HG03378 (cell line): ENCODE results near the gene SELENOM.
"Not testable (repeated sequence)": the region's sequence is repeated elsewhere in the genome, so short reads cannot be mapped to it uniquely, and the experiment has no call there.

Experiments used
- ATAC-seq: cut with Tn5 transposase; IDR thresholded peaks from one replicate; pipeline ENCODE4 v1.9.1; 2021; ENCODE audit warnings: mild to moderate bottlenecking, moderate library complexity; ENCODE audit not compliant: unreplicated experiment

Gene SELENOM

DNA sequence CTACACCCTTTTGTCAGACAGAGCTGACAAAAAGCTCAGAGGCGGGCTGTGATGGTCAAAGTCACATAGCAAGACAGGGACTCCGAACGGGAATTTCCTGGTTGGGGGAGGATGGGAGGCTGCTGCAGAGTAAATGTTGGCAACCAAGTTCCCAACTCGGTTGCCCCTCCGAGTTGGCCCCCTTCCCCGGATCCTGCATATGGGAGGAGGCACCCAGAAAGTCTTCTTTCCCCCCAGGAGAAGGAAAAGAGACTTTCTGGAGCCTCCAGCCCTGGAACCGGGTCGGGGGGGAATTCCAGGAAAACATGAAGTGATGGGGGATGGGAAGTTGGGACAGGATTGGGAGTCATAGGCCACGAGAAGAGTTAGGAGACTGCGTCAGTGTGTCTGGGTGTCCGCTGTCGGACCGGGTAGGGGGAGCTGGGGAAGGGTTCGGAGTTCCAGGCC is 614 bp downstream of the SELENOM start:
- ATAC-seq: no peak

DNA sequence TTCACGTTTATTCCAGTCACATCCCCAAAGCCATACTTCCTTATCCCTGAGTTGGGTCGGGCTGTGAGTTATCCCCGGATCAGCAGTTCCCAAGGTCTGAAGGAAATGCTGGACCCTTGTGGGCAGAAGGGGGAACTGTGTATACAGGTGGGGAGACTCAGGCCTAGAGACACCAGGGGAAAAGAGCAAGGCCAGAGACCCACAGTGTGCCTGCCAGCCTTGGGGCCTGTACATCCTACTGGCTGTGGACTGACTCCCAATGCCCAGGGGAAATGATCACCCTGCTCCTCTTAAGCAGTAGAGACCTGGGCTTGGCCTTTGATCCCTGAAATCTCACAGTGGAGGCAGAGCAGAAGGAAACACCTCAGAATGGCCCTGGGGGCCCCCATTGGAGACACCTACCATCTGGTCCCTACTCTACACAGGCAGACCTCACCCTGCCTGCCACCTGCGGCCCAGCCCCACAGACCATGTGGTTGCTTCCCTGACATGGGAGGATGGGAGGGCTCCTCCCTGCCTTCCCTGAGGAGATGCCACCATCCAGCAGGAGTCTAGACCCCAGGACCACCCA is 1.3 kb downstream of the SELENOM start:
- ATAC-seq: no peak

DNA sequence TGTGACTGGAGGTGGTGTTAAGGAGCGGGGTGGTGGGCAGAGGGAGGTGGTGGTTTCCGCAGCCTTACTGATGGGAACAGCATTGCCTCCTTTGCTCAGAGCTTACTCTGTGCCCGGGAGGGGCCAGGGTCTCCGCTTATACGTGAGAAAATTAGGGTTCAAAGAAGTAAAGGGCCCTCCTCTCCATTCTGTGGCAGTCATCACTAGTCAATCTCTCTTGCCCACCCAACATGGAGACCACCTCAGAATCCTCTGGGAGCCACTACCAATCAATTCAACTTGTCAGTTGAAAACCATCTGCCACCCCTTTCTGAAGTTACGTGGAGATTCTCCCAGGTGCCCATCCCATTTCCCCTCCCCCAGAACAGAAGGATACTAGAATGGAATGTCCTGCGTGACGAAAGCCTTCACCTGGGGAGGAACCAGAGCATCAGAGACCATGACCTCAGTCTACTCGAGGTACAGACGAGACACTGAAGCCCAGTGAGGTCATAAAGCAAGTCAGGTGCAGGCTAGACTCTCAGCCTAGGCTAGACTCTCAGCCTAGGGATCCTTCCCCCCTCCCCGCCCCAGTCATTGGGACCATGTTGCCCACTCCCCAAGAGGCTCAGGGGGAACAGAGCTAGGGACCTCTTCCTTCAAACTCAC is 2.0 kb downstream of the SELENOM start:
- no peak for ATAC-seq

DNA sequence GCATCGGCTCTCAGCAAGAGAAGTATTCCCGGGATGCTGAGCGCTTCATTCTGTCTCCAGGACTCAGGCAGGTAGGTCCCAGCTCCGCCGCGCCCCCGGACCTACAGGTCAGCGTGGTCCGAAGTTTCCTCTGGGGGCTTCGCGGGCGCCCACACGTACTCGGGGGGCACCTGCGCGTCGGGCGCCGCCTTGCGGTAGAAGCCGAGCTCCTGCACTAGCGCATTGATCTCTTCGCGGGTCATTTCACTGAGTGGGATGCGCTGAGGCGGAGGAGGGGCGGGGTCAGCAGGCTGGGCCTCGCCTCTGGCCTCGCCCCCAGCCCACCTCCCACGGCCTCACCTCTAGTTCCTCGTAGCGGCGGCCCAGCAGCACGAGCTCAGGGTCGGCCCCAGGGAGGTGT is 2.5 kb downstream of the SELENOM start:
- ATAC-seq: no peak

DNA sequence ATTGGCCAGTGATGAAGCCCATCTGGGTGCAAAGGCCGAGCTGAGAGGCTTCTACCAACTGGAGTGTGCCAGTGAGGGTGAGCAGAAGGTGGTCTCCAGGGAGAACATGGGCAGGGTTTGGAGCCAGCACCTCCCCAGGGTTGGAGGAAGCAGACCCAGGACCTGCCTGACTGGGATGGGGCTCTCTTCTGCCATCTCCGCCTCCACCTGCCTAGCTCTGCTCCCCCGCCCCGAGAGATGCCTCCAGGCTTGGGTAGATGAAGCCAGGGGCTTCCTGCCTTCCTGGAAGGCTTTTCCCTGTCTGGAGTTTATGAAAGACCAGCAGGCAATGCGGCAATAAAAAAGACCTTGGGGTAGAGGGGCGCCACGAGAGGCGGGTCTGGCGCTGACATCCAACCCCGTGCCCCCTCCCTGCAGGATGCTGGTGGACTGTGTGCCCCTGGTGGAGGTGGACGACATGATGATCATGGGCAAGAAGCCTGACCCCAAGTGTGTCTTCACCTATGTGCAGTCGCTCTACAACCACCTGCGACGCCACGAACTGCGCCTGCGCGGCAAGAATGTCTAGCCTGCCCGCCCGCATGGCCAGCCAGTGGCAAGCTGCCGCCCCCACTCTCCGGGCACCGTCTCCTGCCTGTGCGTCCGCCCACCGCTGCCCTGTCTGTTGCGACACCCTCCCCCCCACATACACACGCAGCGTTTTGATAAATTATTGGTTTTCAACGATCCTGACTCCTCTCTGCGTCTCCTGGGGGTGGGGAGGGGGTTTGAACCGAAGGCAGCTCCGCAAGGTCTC is 3.3 kb downstream of the SELENOM start:
- no peak for ATAC-seq

DNA sequence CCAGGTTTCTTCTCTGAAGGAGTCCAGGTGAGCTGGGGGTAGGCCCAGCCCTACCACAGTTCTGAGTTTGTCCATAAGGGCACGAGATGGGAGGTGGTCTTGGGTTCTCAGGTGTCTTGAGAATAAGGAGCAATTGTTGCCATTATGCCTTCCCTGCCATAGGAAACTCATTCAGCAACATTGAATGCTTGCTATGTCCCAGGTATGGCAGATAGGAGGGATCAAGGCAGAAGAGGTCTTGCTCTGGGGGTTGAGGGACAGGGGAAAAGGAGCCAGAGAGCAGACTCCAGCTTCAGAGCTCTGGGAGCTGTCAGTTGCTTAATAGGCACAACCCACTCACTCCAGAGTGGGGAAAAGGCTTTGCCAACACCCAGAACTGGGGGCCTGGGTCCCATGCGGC is 4.3 kb downstream of the SELENOM start:
- ATAC-seq: no peak

DNA sequence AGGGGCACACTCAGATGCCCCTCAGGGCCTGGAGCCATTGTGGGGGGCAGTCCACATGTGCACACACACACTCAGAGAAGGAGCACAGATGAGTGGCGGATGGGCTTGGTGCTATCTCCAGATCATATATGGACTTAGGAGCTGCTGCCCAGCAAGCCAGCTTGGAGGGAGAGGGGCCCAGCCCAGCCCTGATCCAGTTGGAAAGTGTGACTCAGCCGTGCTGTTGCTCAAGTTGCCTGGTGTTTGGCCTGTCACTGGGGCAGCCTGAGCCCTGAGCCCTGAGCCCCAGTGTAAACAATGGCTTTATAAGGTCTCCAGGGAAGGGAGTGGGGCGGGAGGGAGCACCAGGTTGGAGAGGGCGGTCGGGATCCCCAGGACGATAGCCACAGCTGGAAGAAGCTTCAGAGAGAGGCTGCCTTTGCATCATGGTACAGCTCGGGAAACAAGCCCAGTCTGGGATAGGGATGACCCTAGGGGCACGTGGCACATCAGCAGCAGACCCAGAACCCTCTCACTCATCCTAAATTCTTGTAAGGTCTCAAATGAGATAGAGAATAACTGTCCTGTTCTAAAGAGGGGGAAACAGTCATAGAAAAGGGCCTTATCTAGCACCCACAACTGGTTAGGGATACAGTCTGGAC is 4.8 kb downstream of the SELENOM start:
- ATAC-seq: no peak

DNA sequence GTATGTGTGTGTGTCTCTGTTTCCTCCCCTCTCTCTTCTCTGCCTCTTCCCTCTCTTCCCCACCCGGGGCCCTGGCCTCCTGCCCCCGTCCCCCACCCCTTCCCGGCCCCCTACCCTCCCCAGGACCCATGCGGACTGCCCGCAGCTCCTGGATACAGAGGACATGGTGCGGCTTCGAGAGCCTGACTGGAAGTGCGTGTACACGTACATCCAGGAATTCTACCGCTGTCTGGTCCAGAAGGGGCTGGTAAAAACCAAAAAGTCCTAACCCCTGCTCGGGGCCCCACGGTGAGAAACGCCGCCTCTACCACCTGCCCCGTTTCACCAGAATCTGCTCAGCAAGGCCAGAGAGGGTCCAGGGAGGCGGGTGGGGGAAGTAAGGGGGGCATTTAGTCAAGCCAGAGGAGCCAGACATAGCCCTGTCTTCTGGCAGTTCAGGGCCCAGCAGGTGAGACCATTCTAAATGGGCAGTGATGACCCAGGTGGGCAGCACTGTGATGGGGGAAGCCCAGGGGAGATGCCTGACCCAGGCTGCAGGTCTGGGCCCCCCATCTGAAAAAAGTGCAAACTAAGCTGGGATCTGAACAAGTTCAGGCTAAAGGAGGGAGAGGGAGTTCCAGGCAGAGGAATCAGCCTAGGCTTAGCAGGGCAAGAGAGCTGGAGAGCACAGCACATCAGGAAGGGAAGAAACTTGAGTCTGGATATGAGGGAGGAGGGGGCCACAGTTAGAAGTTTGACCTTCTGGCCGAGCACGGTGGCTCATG is 6.4 kb downstream of the SELENOM start:
- ATAC-seq: no peak

DNA sequence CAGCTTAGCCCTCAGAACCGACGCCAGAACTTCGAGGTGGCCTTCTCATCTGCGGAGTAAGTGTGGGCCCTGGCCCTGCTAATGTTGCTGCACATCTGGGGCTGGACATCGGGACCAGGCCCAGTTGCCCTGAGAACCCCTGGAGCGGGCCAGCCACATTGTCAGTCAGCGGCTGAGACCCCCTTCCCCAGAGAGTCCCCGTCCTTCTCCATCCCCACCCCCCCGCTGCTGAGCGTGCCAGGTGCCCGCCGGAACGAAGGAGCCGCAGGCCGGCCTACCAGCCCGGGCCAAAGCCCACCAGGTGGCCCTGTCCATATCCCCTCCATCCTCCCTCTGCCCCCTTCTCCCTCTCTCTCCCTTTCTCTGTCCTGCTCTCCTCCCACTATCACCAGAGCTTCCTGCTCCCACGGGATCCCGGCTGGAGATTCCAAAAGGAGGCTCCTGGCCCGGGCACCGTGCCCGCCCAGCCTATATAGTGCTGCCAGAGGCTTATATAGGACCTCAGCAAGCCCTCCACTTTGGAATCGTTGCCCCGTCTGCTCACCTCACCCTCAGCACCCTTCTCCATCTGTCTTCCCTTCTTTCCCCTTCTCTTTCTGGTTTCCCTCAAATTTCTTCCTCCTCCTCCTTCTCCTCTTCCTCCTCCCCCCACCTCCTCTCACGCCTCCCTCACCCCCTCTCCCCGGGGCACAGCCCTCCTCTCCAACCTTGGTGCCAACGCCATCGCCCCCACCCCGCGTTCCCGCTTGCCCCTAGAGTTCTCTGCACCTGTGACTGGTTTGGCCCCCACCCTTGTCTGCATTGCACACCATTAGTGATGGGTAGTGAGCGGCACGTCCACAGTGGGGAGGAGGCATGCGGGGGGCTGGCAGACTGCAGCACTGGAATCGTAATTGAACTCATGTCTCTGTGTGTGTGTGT is 7.3 kb downstream of the SELENOM start:
- no peak for ATAC-seq

DNA sequence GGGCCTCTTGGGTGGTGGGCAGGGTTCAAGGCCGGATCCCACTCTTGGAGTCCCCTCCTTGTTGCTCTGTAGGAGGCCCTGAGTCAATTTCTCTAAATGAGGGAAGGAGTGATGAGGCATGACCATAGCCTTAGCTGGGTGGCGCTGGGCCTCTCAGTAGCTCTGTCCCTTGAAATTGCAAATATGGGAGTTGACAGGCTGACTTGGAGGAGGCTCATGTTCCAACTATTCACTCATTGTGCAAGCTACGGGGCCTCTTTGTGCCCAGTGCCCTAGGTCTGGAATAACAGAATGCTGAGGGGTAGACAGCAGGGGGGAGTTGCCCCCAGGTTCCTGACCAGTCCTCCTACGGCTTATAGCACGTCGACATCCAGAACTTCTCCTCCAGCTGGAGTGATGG is 8.0 kb downstream of the SELENOM start:
- no peak for ATAC-seq

DNA sequence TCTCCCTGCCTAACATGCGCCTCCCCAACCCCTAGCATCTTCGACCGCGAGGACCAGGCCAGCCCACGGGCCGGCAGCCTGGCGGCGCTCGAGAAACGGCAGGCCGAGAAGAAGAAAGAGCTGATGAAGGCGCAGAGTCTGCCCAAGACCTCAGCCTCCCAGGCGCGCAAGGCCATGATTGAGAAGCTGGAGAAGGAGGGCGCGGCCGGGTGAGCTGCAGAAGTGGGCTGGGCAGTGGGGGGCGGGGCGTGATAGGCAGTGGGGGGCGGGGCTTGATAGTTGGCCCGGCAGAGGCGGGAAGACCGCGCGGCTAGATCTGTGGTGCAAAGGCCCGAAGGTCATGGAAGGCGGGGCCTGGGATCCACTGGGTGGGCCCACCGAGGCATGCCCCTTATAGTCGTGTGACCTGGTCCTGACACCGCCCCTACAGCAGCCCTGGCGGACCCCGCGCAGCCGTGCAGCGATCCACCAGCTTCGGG is 8.7 kb downstream of the SELENOM start:
- no peak for ATAC-seq

DNA sequence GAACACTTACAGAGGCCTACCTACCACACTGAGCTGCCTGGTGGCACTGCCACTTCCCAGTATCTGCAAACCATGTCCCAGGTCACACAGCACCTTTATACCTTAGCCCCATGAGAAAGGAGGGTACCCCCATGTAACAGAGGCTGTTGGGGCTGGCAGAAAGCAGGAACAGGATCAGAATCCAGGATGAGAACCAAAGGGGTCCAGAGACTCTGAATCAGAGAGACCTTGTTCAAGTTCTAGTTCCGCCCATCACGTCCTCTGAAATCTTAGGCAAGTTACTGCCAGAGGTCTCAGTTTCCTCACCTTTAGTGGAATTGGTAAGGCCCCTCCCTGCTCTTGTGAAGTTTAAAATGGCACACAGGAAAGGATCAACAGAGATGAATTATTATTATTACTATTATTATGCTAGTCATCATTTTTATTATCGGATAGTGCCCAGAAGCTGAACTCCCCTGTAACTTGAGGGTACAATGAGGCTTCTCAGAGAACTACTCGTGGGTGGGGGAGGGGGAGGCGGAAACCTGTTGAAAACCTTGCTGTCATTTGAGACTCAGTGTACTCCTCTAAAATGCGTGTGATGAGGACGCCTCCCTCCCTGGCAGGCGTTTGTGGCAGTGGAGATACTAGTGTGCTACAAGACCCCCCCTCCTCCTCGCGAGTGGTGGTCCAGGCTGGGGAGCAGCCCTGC is 9.3 kb downstream of the SELENOM start:
- ATAC-seq: no peak

DNA sequence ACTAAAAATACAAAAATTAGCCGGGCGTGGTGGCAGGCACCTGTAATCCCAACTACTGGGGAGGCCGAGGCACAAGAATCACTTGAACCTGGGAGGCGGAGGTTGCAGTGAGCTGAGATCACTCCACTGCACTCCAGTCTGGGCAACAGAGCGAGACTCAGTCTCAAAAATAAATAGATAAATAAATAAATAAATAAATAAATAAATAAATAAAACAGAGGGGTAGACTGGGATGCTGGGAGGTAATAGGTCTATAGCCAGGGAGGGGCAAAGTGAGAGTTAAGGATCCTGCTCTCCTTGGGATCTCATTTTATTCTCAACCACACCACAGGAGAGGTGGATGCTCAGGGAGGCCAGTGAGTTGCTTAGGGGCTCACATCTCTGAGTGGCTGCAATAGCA is 9.8 kb downstream of the SELENOM start:
- ATAC-seq: not testable (repeated sequence)

DNA sequence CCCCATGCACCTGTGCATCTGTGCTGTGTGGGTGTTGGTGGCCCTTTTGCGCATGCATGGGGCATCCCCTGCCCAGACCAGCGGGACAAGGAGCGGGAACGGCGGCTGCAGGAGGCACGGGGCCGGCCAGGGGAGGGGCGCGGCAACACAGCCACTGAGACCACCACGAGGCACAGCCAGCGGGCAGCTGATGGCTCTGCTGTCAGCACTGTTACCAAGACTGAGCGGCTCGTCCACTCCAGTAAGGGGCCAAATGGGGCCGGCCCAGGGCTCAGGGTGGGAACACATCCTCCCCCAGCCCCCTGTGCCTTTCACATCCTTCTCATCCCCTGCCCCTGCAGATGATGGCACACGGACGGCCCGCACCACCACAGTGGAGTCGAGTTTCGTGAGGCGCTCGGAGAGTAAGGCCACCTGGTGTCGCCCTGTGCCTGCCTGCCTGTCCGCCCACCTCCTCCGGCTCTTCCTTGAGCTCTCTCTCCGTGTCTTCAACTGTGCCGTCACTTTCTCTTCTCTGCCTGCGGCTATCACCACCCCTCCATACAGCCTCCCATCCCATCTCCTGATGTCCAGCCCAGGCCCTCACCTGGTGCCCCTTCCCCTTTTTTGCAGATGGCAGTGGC is 10.6 kb downstream of the SELENOM start:
- ATAC-seq: no peak

DNA sequence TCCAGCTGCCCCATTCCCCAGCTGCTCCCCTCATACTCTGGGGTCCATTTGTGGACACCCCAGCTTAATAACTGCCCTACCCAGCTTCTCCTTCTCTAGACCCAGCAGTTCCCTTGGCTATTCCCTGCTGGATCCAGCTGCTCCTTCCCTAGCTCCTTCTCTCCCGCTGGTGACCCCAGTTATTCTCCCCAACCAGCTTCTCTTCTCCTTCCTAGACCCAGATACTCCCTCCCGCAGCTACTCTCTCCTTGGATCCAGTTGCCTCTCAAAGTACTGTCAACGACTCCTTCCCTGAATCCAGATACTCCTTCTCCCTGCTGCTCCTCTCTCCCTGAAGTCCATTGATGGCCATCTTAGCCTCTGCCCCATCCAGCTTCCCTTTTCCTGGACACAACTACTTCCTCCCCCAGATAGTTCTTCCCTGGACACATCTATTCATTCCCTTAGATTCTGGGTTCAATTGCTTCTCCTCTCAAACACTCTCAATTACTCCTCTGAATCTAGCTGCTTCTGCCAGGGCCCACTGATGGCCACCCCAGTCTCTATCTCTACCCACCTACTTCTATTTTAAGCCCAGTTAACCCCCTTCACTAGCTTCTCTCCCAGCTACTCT is 11.6 kb downstream of the SELENOM start:
- no peak for ATAC-seq

DNA sequence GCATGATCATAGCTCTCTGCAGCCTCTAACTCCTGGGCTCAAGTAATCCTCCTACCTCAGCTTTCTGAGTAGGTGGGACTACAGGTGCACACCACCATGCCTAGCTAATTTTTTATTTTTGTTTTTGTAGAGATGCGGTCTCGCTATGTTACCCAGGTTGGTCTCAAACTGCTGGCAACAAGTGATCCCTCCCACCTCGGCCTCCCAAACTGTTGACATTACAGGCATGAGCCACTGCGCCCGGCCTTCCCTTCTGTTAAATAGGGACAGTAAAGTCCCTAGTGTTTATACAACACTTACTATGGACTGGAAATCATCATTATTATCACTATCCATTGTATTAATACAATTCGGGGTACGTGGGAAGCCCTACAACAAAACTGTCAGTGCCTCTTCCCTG is 12.6 kb downstream of the SELENOM start:
- ATAC-seq: no peak

DNA sequence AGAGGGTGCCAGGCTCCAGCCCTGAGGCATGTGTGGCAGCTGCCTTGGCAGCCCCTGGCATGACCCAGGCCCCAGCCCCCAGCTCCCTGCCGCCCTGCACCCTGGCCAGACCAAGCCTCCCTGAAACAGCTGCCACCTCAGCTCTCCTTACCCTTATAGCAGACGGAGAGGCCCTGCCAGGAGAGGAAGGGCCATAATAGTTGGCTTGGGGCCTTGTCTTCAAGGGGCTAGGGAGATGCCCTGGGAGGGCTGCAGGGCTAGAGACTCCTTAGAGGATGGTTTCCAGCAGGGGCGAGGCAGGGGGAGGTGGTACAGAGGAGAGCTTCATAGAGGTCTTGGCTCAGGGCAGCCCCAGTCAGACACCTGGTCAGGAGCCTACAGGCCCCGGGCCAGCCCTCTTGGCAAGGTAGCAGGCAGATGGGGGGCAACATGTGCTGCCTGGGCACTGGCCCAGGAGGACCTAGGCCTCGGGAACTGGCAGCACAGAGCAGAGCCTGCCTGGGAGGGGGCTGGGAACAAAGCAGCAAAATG is 13.3 kb downstream of the SELENOM start:
- ATAC-seq: no peak
